ENCODE results near the gene ERBB4. TPM values are rescaled to one million over a fixed set of nuclear protein-coding genes. Genes with fewer than 3 reads are reported as not detected.

ERBB4 gene
- total RNA-seq, 4 donors from 2014 or later: 1.6 to 5.7 (median 3.5) TPM

GRCh38 chr2:211457325-211457724 lies 1081.3 kb downstream of the ERBB4 start:
- Histone ChIP-seq H3K9me3 (no peaks in the 10 kb centered on the region), H3K4me3 (no peak overlapping the region), H3K27ac (no peak overlapping the region), H3K27me3 (no peaks in the 10 kb centered on the region), H3K36me3 (no peaks in the 10 kb centered on the region), H3K4me1 (no peaks in the 10 kb centered on the region)
- TF ChIP-seq, protein P1, sequence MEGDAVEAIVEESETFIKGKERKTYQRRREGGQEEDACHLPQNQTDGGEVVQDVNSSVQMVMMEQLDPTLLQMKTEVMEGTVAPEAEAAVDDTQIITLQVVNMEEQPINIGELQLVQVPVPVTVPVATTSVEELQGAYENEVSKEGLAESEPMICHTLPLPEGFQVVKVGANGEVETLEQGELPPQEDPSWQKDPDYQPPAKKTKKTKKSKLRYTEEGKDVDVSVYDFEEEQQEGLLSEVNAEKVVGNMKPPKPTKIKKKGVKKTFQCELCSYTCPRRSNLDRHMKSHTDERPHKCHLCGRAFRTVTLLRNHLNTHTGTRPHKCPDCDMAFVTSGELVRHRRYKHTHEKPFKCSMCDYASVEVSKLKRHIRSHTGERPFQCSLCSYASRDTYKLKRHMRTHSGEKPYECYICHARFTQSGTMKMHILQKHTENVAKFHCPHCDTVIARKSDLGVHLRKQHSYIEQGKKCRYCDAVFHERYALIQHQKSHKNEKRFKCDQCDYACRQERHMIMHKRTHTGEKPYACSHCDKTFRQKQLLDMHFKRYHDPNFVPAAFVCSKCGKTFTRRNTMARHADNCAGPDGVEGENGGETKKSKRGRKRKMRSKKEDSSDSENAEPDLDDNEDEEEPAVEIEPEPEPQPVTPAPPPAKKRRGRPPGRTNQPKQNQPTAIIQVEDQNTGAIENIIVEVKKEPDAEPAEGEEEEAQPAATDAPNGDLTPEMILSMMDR (IDR thresholded peaks at IDR 0.05 in 4 of 5, conservative IDR thresholded peaks at IDR 0.05 in 1 of 5): no peak
- no peak for TF ChIP-seq POLR2A (IDR thresholded peaks at IDR 0.05)
- intact Hi-C loops (cut with DNase I; ENCODE audit: low total_unique reads) (loop anchor here (5.0 kb wide), 1 partner anchor 1110 kb away; no protein-coding TSS in a partner anchor), in situ Hi-C loops (cut with MboI; ENCODE audit: low sequenced_read_pairs in 4 of 4) (no loop called here)
- ATAC-seq: no peak
- no peak for DNase-seq

GRCh38 chr2:211455216-211455841 lies 1083.3 kb downstream of the ERBB4 start:
- Histone ChIP-seq H3K4me3 (no peak overlapping the region), H3K36me3 (no peaks in the 10 kb centered on the region), H3K4me1 (no peaks in the 10 kb centered on the region), H3K27ac (no peak overlapping the region), H3K27me3 (no peaks in the 10 kb centered on the region), H3K9me3 (no peaks in the 10 kb centered on the region)
- TF ChIP-seq, protein P1 (IDR thresholded peaks at IDR 0.05 in 4 of 5, conservative IDR thresholded peaks at IDR 0.05 in 1 of 5): peak; percentile 27 to 81 (median 42)
- no peak for TF ChIP-seq POLR2A (IDR thresholded peaks at IDR 0.05)
- in situ Hi-C loops (cut with MboI; ENCODE audit: low sequenced_read_pairs in 4 of 4): no loop called here
- intact Hi-C loops (cut with DNase I; ENCODE audit: low total_unique reads): loop anchor here (5.0 kb wide), 1 partner anchor 1112 kb away; no protein-coding TSS in a partner anchor
- no peak for DNase-seq
- peak in 1 of 2 donors; percentile 39 for ATAC-seq

DNA sequence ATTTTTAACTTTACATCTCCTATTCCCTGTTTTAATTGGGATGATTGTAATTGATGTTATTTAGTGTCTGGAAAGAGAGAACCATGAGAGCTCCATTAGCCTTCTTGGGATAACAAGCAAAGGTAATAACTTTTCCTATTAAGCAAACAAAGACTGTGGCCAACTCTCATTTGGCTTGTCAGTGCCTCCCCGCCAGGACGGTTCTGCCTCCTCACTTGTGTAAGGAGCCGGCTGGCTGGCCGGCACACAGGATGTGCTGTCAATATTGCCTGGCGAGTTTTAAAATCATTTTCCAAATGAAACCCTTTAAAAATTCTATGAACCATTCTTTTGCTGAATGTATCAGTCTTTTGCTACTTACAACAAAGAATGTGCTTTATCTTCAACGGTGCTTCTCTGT lies 1083.9 kb downstream of the ERBB4 start:
- no peaks in the 10 kb centered on the region for H3K36me3 ChIP-seq
- H3K4me3 ChIP-seq: no peak overlapping the region
- H3K9me3 ChIP-seq: no peaks in the 10 kb centered on the region
- intact Hi-C loops (cut with DNase I; ENCODE audit: low total_unique reads) (loop anchor here (5.0 kb wide), 1 partner anchor 1113 kb away; no protein-coding TSS in a partner anchor), in situ Hi-C loops (cut with MboI; ENCODE audit: low sequenced_read_pairs in 4 of 4) (no loop called here)
- TF ChIP-seq, protein P1 (IDR thresholded peaks at IDR 0.05 in 4 of 5, conservative IDR thresholded peaks at IDR 0.05 in 1 of 5): no peak
- no peak for TF ChIP-seq POLR2A (IDR thresholded peaks at IDR 0.05)
- no peak for DNase-seq
- no peaks in the 10 kb centered on the region for H3K4me1 ChIP-seq
- H3K27me3 ChIP-seq: no peaks in the 10 kb centered on the region
- H3K27ac ChIP-seq: no peak overlapping the region
- ATAC-seq: no peak

GRCh38 chr2:211453311-211453887 lies 1085.2 kb downstream of the ERBB4 start:
- in situ Hi-C loops (cut with MboI; ENCODE audit: low sequenced_read_pairs in 4 of 4): no loop called here
- Histone ChIP-seq H3K4me3 (no peak overlapping the region), H3K36me3 (no peaks in the 10 kb centered on the region), H3K4me1 (no peaks in the 10 kb centered on the region), H3K27me3 (no peaks in the 10 kb centered on the region), H3K27ac (no peak overlapping the region), H3K9me3 (no peaks in the 10 kb centered on the region)
- DNase-seq (no peak), ATAC-seq (no peak)
- TF ChIP-seq POLR2A (IDR thresholded peaks at IDR 0.05): no peak
- TF ChIP-seq, protein P1 (IDR thresholded peaks at IDR 0.05 in 4 of 5, conservative IDR thresholded peaks at IDR 0.05 in 1 of 5): no peak
- intact Hi-C loops (cut with DNase I; ENCODE audit: low total_unique reads): no loop called here

Data from gastrocnemius medialis (tissue), 4 donors.